ENCODE data around the gene MFAP3L.
A peak's percentile ranks its signal among the peaks of the same experiment; 100 is the strongest.
"Not testable (repeated sequence)": the region's sequence is repeated elsewhere in the genome, so short reads cannot be mapped to it uniquely, and the experiment has no call there.

The MFAP3L gene

GRCh38 chr4:170026253-170027021, at the start of gene MFAP3L:
Gene MFAP3L (minus strand): TSS chr4:170026395. CDS start chr4:170005877, 20,518 bp downstream.
- peak; percentile 87 for ATAC-seq
- peak; percentile 86 for DNase-seq

- no peak for DNase-seq
- no peak for ATAC-seq
These were observed 45.0 kb upstream of the MFAP3L start for GRCh38 chr4:170071196-170071595.

GRCh38 chr4:170068438-170069128, 42.4 kb upstream of the MFAP3L start:
- ATAC-seq, result no peak

GRCh38 chr4:170059421-170059820, 33.2 kb upstream of the MFAP3L start:
- no peak for DNase-seq
- ATAC-seq, result no peak

More at GRCh38 chr4:170068438-170069128, 42.4 kb upstream of the MFAP3L start:
- no peak for DNase-seq

GRCh38 chr4:170058826-170059225, 32.6 kb upstream of the MFAP3L start:
- no peak for DNase-seq
- no peak for ATAC-seq

- DNase-seq (no peak), ATAC-seq (no peak)
These were observed 31.7 kb upstream of the MFAP3L start for GRCh38 chr4:170057866-170058265.

GRCh38 chr4:170052919-170053318, 26.7 kb upstream of the MFAP3L start:
- ATAC-seq (no peak), DNase-seq (no peak)

- DNase-seq (no peak), ATAC-seq (no peak)
These were observed 25.2 kb upstream of the MFAP3L start for GRCh38 chr4:170051402-170051801.

- ATAC-seq (no peak), DNase-seq (no peak)
These were observed 23.6 kb upstream of the MFAP3L start for GRCh38 chr4:170049766-170050165.

GRCh38 chr4:170047771-170048354, 21.7 kb upstream of the MFAP3L start:
- no peak for ATAC-seq

GRCh38 chr4:170046156-170046555, 20.0 kb upstream of the MFAP3L start:
- ATAC-seq, DNase-seq: not testable (repeated sequence)

More at GRCh38 chr4:170047771-170048354, 21.7 kb upstream of the MFAP3L start:
- DNase-seq, result peak; percentile 48

GRCh38 chr4:170040031-170040680, 14.0 kb upstream of the MFAP3L start:
- DNase-seq (no peak), ATAC-seq (peak; percentile 32)

GRCh38 chr4:170038769-170039168, 12.6 kb upstream of the MFAP3L start:
- ATAC-seq (no peak), DNase-seq (no peak)

- DNase-seq (no peak), ATAC-seq (no peak)
These were observed 12.0 kb upstream of the MFAP3L start for GRCh38 chr4:170038232-170038631.

- no peak for DNase-seq
- no peak for ATAC-seq
These were observed 11.3 kb upstream of the MFAP3L start for GRCh38 chr4:170037481-170037880.

- no peak for ATAC-seq
- DNase-seq, result no peak
These were observed 9.7 kb upstream of the MFAP3L start for GRCh38 chr4:170035845-170036244.

- ATAC-seq (no peak), DNase-seq (no peak)
These were observed 9.0 kb upstream of the MFAP3L start for GRCh38 chr4:170035231-170035630.

GRCh38 chr4:170033999-170034398, 7.8 kb upstream of the MFAP3L start:
- DNase-seq, result no peak
- no peak for ATAC-seq

GRCh38 chr4:170030121-170030520, 3.9 kb upstream of the MFAP3L start:
- no peak for ATAC-seq
- DNase-seq, result no peak

- peak; percentile 94 for DNase-seq
- ATAC-seq, result peak; percentile 66
These were observed 1.1 kb upstream of the MFAP3L start for GRCh38 chr4:170027181-170027829.

- ATAC-seq (no peak), DNase-seq (peak; percentile 18)
These were observed 507 bp downstream of the MFAP3L start for GRCh38 chr4:170025523-170026252.
